ENCODE results near the gene CCDC169.
"Not testable (repeated sequence)": the region's sequence is repeated elsewhere in the genome, so short reads cannot be mapped to it uniquely, and the experiment has no call there.

Gene CCDC169

DNA sequence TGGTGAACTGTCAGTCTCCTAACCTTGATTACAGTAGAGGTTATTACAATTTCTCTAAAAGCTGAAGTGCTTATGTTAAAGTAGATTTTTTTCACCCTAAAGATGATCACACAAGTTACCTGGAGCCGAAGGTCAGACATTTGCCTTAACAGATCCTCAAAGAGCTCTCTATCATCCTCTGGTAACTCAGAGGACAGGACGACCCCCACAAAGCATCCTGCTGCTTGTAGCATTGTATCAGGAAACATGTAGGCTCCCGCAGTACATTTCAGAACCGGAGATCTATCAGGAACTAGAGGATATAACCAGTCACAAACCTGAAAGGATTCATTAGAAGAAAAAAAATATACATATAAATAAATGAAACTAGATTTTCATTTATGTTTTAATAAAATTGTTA lies 33.7 kb upstream of the CCDC169 start:
- TF ChIP-seq, protein P1, sequence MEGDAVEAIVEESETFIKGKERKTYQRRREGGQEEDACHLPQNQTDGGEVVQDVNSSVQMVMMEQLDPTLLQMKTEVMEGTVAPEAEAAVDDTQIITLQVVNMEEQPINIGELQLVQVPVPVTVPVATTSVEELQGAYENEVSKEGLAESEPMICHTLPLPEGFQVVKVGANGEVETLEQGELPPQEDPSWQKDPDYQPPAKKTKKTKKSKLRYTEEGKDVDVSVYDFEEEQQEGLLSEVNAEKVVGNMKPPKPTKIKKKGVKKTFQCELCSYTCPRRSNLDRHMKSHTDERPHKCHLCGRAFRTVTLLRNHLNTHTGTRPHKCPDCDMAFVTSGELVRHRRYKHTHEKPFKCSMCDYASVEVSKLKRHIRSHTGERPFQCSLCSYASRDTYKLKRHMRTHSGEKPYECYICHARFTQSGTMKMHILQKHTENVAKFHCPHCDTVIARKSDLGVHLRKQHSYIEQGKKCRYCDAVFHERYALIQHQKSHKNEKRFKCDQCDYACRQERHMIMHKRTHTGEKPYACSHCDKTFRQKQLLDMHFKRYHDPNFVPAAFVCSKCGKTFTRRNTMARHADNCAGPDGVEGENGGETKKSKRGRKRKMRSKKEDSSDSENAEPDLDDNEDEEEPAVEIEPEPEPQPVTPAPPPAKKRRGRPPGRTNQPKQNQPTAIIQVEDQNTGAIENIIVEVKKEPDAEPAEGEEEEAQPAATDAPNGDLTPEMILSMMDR (IDR thresholded peaks at IDR 0.05; ENCODE audit: low read depth, low read length) = no peak
- in situ Hi-C loops (cut with HindIII; ENCODE audit: low sequenced_read_pairs) = no loop called here
- DNase-seq (ENCODE audit: low read depth, low spot score) = no peak
- no peak overlapping the region for H3K4me3 ChIP-seq (ENCODE audit: low read depth, low read length)

DNA sequence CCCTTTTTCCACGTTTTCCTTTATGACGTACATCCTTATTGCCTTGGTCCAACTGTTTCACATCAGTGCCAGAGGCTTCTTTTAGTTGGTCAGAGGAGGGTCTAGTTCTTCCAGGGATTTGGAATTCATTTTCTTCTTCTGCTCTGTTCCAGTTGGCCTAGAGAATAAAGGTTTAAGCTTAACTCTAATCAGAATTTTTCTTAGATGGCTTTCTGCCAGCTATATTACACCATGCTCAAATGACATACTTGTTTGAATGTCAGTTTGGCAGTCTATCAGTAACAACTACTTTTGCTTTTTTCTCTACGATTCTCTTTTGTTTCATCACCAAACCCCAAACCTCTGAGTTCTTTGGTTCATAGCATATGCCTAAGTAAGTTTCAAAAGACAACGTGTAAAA lies 31.7 kb upstream of the CCDC169 start:
- H3K4me3 ChIP-seq (ENCODE audit: low read depth, low read length) = no peak overlapping the region
- in situ Hi-C loops (cut with HindIII; ENCODE audit: low sequenced_read_pairs) = no loop called here
- TF ChIP-seq, protein P1 (IDR thresholded peaks at IDR 0.05; ENCODE audit: low read depth, low read length) = no peak
- DNase-seq (ENCODE audit: low read depth, low spot score) = no peak

DNA sequence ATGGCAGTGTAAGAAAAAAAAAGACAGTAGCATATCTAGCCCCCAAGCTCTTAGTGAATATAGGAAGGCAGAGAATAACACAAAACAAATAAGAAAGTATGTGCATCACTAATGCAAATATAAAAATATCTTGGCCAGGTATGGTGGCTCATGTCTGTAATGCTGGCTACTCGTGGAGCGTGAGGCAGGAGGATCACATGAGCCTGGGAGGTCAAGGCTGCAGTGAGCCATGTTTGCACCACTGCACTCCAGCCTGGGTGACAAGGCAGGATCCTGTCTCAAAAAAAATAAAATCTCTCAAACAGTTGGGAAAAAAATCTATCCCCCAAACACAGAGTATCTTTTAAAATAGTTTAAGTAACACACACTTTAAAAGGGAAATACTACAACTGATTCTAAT lies 31.2 kb upstream of the CCDC169 start:
- TF ChIP-seq, protein P1 (IDR thresholded peaks at IDR 0.05; ENCODE audit: low read depth, low read length) = no peak
- no peak for DNase-seq (ENCODE audit: low read depth, low spot score)
- H3K4me3 ChIP-seq (ENCODE audit: low read depth, low read length) = no peak overlapping the region
- in situ Hi-C loops (cut with HindIII; ENCODE audit: low sequenced_read_pairs) = no loop called here

DNA sequence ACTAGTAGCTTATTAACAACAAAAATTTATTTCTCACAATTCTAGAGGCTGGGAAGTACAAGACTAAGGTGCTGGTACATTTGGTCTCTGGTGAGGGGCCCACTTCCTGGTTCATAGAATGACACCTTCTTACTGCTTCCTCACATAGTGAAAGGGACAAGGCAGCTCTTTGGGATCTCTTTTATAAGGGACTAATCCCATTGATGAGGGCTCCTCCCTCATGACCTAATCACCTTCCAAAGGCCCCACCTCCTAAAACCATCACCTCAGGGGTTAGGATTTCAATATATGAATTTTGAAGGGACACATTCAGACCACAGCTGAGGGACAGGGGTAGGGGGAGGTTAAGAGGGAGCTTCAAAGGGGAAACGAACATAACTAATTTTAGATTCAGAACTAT lies 28.3 kb upstream of the CCDC169 start:
- in situ Hi-C loops (cut with HindIII; ENCODE audit: low sequenced_read_pairs) = no loop called here
- no peak for DNase-seq (ENCODE audit: low read depth, low spot score)
- TF ChIP-seq, protein P1 (IDR thresholded peaks at IDR 0.05; ENCODE audit: low read depth, low read length) = no peak
- H3K4me3 ChIP-seq (ENCODE audit: low read depth, low read length) = no peak overlapping the region

DNA sequence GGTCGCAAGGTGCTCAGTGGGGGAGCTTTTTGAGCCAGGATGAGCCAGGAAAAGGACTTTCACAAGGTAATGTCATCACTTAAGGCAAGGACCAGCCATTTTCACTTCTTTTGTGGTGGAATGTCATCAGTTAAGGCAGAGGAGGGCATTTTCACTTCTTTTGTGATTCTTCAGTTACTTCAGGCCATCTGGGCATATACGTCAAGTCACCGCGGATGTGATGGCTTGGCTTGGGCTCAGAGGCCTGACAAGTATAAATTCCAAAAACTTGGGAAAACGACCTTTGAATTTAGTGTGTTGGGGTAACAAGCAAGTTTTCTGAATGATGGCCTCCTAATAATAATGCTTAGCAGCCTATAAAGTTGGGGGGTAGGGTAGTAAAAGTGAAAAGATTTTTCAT lies 27.3 kb upstream of the CCDC169 start:
- DNase-seq (ENCODE audit: low read depth, low spot score); in situ Hi-C loops (cut with HindIII; ENCODE audit: low sequenced_read_pairs); H3K4me3 ChIP-seq (ENCODE audit: low read depth, low read length): not testable (repeated sequence)

DNA sequence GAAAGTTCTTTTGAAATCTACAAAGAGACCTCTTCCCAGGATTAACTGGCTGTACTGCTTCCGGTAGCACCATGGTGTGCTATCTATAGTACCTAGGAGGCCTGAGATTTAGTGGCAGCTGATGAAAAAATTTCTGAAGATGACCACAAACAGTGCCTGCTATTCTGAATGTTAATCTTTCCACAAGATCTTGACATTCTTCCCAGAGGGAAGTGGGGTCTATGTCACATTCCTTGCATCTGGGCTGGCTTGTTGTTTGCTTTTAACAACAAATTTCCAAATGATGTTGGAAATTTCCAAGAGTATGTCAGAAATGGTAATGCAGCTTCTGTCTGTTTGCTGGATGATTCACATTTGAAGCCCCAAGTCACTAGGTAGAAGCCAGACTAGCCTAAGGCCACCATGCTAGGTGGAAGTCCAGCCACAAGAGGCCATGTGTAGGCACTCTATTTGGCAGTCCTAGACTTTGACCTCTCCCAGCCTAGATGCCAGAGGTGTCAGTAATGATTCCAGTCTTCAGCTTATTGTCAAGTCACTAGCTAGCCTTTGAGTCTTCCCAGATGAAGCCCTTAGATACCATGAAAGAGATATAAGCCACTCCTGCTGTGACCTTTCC lies 26.4 kb upstream of the CCDC169 start:
- H3K4me3 ChIP-seq (ENCODE audit: low read depth, low read length) = no peak overlapping the region
- peak; percentile 24 for DNase-seq (ENCODE audit: low read depth, low spot score)
- in situ Hi-C loops (cut with HindIII; ENCODE audit: low sequenced_read_pairs) = no loop called here
- TF ChIP-seq, protein P1 (IDR thresholded peaks at IDR 0.05; ENCODE audit: low read depth, low read length) = no peak

DNA sequence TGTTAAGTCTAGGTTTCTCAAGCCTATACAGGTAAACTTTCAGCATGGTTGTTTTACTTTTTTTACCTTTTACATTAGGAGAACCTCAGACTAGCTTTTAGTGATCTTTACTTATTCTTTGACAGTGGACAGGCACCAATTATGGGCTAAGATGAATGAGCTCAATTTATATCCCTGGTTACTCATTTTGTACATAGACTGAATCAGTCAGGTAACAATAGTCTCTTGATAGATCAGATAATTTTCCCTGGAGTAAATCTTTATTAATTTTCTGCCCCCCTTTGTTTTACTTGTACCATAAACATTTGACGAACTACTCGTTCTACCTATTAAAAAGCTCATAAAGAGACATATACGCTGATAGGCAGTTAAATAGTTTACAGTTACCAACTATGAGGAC lies 25.8 kb upstream of the CCDC169 start:
- TF ChIP-seq, protein P1 (IDR thresholded peaks at IDR 0.05; ENCODE audit: low read depth, low read length) = no peak
- DNase-seq (ENCODE audit: low read depth, low spot score) = no peak
- no peak overlapping the region for H3K4me3 ChIP-seq (ENCODE audit: low read depth, low read length)
- in situ Hi-C loops (cut with HindIII; ENCODE audit: low sequenced_read_pairs) = no loop called here

DNA sequence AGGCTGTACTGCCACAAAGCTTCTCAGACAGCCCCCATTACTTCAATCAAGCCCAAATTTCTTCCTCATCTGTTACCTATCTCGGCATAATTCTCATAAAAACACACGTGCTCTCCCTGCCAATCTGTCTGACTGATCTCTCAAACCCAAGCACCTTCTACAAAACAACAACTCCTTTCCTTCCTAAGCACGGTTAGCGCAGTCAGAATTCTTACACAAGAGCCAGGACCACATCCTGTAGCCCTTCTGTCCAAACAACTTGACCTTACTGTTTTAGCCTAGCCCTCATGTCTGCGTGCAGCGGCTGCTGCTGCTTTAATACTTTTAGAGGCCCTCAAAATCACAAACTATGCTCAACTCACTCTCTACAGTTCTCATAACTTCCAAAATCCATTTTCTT lies 22.2 kb upstream of the CCDC169 start:
- H3K4me3 ChIP-seq (ENCODE audit: low read depth, low read length); in situ Hi-C loops (cut with HindIII; ENCODE audit: low sequenced_read_pairs); DNase-seq (ENCODE audit: low read depth, low spot score): not testable (repeated sequence)
